Measurements from ENCODE around the gene CENPX. TPM values are rescaled to one million over a fixed set of nuclear protein-coding genes. Genes with fewer than 3 reads are reported as not detected.

CENPX gene
- total RNA-seq, 1 donor from 2014 or later: 59.9 TPM

DNA sequence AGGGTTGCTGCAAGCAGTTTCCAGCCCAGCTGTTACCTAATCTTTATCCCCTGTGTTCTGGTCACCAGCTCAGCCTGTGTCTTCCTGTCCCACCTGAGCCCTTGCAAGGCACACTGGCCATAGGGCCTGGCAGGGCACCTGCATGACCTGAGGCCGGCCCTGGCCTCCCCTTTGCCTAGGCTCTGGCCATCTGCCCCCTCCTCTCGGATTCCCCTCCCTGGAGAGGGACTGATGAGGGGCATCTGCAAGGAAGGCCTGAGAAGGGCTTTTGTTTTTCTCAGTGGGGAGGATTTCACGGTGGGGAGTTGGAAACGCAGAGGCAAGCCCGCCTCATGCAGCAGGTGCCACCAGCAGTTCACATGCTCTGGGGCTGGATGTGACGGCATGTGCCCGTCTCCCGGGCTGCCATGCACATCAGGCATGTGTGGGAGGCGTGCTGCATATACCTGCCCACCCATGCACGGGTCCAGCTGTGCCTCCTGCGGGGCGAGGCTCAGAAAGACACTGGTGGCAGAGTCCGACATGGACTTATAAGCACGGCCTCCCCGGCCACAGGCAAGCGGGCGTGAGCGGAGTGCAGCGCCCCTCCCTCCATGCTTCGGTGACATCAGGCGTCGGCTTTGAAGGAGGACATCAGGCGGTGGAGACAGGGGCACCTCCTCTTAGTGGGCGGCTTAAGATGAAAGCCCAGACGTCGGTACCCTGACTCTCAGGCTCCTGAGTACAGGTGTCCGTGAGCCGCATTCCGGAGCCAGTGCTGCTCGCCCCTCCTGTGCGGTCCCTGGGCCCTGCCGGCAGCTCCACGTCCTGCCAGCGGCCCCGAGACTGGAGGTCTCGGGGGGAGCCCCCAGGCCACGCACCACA is 28.7 kb downstream of the CENPX start:
- Mint-ChIP-seq H3K36me3 (ENCODE audit: unreplicated experiment) (peaks cover 5% of the 10 kb centered on the region), H3K4me1 (ENCODE audit: low read depth, unreplicated experiment) (peaks cover 14% of the 10 kb centered on the region), H3K4me3 (ENCODE audit: unreplicated experiment) (peak overlapping the region; percentile 57), H3K9me3 (ENCODE audit: unreplicated experiment) (peaks cover 10% of the 10 kb centered on the region), H3K27me3 (ENCODE audit: unreplicated experiment) (peaks cover 5% of the 10 kb centered on the region), H3K27ac (ENCODE audit: unreplicated experiment) (peak overlapping the region; percentile 77)
- peak; percentile 18 for DNase-seq
- TF ChIP-seq, protein P1, sequence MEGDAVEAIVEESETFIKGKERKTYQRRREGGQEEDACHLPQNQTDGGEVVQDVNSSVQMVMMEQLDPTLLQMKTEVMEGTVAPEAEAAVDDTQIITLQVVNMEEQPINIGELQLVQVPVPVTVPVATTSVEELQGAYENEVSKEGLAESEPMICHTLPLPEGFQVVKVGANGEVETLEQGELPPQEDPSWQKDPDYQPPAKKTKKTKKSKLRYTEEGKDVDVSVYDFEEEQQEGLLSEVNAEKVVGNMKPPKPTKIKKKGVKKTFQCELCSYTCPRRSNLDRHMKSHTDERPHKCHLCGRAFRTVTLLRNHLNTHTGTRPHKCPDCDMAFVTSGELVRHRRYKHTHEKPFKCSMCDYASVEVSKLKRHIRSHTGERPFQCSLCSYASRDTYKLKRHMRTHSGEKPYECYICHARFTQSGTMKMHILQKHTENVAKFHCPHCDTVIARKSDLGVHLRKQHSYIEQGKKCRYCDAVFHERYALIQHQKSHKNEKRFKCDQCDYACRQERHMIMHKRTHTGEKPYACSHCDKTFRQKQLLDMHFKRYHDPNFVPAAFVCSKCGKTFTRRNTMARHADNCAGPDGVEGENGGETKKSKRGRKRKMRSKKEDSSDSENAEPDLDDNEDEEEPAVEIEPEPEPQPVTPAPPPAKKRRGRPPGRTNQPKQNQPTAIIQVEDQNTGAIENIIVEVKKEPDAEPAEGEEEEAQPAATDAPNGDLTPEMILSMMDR (IDR thresholded peaks at IDR 0.05; ENCODE audit: partially characterized antibody, unreplicated experiment): no peak

DNA sequence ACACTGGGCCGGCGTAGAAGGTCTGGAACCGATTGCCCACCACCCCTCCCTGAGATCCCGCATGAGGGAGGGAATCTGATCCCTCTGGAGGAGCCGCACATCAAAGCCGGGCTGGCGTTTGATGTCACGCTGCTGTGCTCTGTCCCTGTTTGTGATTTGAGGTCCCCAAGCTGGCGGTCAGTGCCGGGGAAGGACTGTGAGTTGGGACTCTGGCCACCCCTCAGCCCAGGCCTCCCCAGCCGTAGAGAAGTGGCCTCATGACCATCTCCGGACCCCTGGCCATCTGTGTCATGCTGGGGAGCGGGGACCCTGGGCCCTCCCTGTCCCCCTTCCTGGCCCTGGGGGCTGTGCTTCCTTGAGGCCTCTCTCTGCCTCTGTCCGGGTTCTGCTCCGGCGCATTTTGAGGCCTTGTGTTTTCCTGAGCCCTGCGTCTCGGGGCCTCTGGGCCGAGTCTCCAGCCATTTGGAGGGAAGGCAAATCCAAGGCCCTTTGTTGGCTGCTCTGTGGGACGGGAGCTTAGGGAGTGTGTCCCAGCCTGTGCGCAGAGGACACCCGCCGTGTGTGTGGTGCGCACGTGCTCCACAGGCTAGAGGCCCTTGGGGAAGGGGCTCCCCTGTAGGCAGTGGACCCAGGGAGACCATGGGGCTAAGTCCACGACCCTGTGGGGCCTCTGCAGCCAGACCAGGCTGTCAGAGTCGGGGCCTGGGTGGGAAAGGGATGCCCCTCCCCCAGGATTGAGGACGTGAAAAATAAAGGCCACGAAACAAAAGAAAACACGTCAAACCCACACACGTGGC is 30.2 kb downstream of the CENPX start:
- H3K9me3 Mint-ChIP-seq (ENCODE audit: unreplicated experiment): peaks cover 10% of the 10 kb centered on the region
- H3K4me3 Mint-ChIP-seq (ENCODE audit: unreplicated experiment): no peak overlapping the region
- DNase-seq: peak; percentile 24
- H3K27me3 Mint-ChIP-seq (ENCODE audit: unreplicated experiment): peaks cover 5% of the 10 kb centered on the region
- peak overlapping the region; percentile 62 for H3K27ac Mint-ChIP-seq (ENCODE audit: unreplicated experiment)
- peaks cover 13% of the 10 kb centered on the region for H3K4me1 Mint-ChIP-seq (ENCODE audit: low read depth, unreplicated experiment)
- TF ChIP-seq, protein P1 (IDR thresholded peaks at IDR 0.05; ENCODE audit: partially characterized antibody, unreplicated experiment): no peak
- H3K36me3 Mint-ChIP-seq (ENCODE audit: unreplicated experiment): peaks cover 5% of the 10 kb centered on the region

DNA sequence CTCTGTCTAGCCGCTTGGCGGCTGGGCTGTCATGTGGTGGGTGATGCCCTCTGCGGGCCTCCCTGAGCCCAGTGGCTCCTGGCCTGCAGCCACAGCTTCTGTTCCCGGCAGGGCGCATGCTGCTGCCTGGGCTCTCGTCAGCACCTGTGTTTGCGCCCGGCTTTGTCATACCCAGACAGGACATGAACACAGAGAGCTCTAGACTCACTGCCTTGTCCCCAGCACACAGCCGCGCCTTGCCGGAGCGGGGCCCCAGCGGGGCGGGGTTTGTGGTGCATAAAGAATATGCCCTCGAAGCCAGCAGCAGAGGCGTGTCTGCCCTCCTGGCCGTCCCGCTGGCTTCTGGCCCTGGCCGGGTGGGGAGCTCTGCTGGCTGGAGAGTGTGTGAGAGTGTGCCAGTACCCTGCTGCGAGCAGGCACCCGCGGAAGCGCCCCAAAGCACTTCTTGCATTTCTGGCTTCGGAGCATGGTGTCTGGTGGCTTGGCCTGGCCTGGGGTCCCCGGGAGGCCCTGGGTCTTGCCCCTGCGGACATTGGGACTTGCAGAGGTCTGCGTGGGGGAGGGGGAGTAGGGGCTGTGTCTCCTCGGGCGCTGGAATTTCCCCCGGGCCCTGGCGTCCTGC is 30.9 kb downstream of the CENPX start:
- Mint-ChIP-seq H3K9me3 (ENCODE audit: unreplicated experiment) (peaks cover 10% of the 10 kb centered on the region), H3K4me1 (ENCODE audit: low read depth, unreplicated experiment) (peaks cover 13% of the 10 kb centered on the region), H3K27ac (ENCODE audit: unreplicated experiment) (peak overlapping the region; percentile 62), H3K4me3 (ENCODE audit: unreplicated experiment) (no peak overlapping the region), H3K27me3 (ENCODE audit: unreplicated experiment) (peaks cover 3% of the 10 kb centered on the region), H3K36me3 (ENCODE audit: unreplicated experiment) (peaks cover 5% of the 10 kb centered on the region)
- DNase-seq: no peak
- TF ChIP-seq, protein P1 (IDR thresholded peaks at IDR 0.05; ENCODE audit: partially characterized antibody, unreplicated experiment): no peak

DNA sequence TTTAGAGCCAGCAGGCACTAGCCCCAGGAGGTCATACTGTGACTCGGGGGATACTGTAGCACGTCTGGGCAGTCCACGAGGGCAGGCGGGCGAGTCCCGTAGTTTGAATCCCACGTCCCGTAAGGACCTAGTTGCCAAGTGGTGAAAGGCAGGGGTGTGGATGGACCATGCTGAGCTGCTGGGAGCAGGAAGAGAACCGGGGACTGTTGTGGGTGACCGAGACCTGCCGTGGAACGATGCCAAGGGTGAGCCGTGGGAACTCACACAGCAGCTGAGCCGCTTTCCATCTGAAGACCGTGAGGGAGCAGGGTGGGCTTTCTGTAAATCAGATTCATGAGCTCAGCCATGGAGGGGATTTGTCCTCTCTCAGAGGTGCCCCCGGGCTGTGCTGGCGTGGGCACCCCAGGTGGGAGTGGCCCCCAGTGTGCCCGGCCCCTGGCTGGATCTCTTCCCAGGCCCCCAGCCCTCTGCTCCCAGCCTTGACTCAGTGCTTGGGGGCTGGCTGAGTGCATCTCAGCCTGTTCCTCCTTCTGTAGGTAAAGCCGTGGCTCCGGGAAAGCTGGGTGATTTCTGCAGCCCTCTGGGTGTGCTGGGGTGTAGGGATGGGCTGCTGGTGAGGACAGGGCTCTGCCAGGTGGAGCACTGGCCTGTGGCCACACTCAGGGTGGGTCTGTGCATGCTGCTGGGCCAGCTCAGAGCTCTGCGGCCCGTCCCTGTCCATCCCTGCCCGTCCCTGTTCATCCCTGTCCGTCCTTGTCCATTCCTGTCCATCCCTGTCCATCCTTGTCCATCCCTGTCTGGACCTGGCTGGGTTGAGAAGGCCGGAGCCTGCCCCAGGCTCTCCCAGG is 31.6 kb downstream of the CENPX start:
- H3K36me3 Mint-ChIP-seq (ENCODE audit: unreplicated experiment): peaks cover 5% of the 10 kb centered on the region
- H3K27ac Mint-ChIP-seq (ENCODE audit: unreplicated experiment): peak overlapping the region; percentile 72
- peaks cover 13% of the 10 kb centered on the region for H3K4me1 Mint-ChIP-seq (ENCODE audit: low read depth, unreplicated experiment)
- H3K27me3 Mint-ChIP-seq (ENCODE audit: unreplicated experiment): peaks cover 3% of the 10 kb centered on the region
- no peak overlapping the region for H3K4me3 Mint-ChIP-seq (ENCODE audit: unreplicated experiment)
- DNase-seq: no peak
- TF ChIP-seq, protein P1 (IDR thresholded peaks at IDR 0.05; ENCODE audit: partially characterized antibody, unreplicated experiment): no peak
- H3K9me3 Mint-ChIP-seq (ENCODE audit: unreplicated experiment): peaks cover 10% of the 10 kb centered on the region

Measured in glutamatergic neuron (in vitro differentiated cells).